ENCODE data around the gene OPCML.

The OPCML gene

GRCh38 chr11:132408877-132409276 is 1123.4 kb downstream of the OPCML start:
- Histone ChIP-seq H3F3A (ENCODE audit: insufficient read depth, low read length) (0 out of 2 replicates have a peak, but pooled peaks cover 3% of the 10 kb centered on the region), H3K36me3 (replicated peaks; ENCODE audit: insufficient read depth, low read length) (no peaks in the 10 kb centered on the region), H4K20me1 (ENCODE audit: insufficient read depth, low read length) (no peaks in the 10 kb centered on the region), H3K9ac (ENCODE audit: low read length) (no peak overlapping the region), H3K79me2 (ENCODE audit: low read length) (no peaks in the 10 kb centered on the region), H3K4me3 (ENCODE audit: low read length) (no peak overlapping the region), H3K27ac (ENCODE audit: low read length) (peak overlapping the region; percentile 33; the same call in 1 of the 2 replicates), H3K27me3 (replicated peaks; ENCODE audit: insufficient read depth, low read length) (no peaks in the 10 kb centered on the region), H3K9me3 (replicated peaks; ENCODE audit: insufficient read depth, low read length) (no peaks in the 10 kb centered on the region), H3K4me1 (ENCODE audit: low read length) (peaks cover 16% of the 10 kb centered on the region), H3K9me2 (replicated peaks; ENCODE audit: insufficient read depth, low read length) (no peaks in the 10 kb centered on the region), H3K4me2 (ENCODE audit: low read depth, low read length) (peak overlapping the region; percentile 34; the same call in 1 of the 2 replicates), H2AFZ (ENCODE audit: low read length) (no peak overlapping the region)
- no peak for TF ChIP-seq EZH2 (optimal IDR thresholded peaks at IDR 0.05; ENCODE audit: low read depth, low read length)
- TF ChIP-seq EZH2phosphoT487 (IDR thresholded peaks at IDR 0.05; ENCODE audit: low read length) = no peak
- TF ChIP-seq, protein P1, sequence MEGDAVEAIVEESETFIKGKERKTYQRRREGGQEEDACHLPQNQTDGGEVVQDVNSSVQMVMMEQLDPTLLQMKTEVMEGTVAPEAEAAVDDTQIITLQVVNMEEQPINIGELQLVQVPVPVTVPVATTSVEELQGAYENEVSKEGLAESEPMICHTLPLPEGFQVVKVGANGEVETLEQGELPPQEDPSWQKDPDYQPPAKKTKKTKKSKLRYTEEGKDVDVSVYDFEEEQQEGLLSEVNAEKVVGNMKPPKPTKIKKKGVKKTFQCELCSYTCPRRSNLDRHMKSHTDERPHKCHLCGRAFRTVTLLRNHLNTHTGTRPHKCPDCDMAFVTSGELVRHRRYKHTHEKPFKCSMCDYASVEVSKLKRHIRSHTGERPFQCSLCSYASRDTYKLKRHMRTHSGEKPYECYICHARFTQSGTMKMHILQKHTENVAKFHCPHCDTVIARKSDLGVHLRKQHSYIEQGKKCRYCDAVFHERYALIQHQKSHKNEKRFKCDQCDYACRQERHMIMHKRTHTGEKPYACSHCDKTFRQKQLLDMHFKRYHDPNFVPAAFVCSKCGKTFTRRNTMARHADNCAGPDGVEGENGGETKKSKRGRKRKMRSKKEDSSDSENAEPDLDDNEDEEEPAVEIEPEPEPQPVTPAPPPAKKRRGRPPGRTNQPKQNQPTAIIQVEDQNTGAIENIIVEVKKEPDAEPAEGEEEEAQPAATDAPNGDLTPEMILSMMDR (IDR thresholded peaks at IDR 0.05; ENCODE audit: low read length) = no peak
- peak; percentile 77 for DNase-seq

DNA sequence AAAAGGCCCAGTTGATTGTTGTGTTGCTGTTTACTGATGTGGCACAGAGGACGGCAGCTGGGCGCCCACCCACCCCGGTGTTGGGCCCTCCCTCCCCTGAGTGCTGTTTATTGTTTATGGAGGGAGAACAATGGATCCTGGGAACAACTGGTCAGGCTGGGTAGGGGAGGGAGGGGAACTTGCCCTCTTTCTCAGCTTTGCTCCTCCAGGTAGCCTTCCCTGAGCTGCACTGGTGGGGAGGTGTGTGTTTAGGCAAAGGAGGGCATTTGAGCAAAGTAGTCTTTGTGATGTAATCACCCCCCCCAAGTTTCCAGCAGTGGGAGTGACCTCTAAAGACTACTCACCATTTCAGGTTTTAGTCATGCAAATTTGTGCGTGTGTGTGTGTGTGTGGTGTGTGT is 1126.6 kb downstream of the OPCML start:
- Histone ChIP-seq H3K36me3 (replicated peaks; ENCODE audit: insufficient read depth, low read length) (no peaks in the 10 kb centered on the region), H2AFZ (ENCODE audit: low read length) (no peak overlapping the region), H3K9me3 (replicated peaks; ENCODE audit: insufficient read depth, low read length) (no peaks in the 10 kb centered on the region), H3K9me2 (replicated peaks; ENCODE audit: insufficient read depth, low read length) (no peaks in the 10 kb centered on the region), H3F3A (ENCODE audit: insufficient read depth, low read length) (0 out of 2 replicates have a peak, but pooled peaks cover 3% of the 10 kb centered on the region), H4K20me1 (ENCODE audit: insufficient read depth, low read length) (no peaks in the 10 kb centered on the region), H3K27ac (ENCODE audit: low read length) (no peak overlapping the region), H3K4me2 (ENCODE audit: low read depth, low read length) (no peak overlapping the region), H3K79me2 (ENCODE audit: low read length) (no peaks in the 10 kb centered on the region), H3K4me1 (ENCODE audit: low read length) (peaks cover 22% of the 10 kb centered on the region), H3K4me3 (ENCODE audit: low read length) (no peak overlapping the region), H3K9ac (ENCODE audit: low read length) (no peak overlapping the region), H3K27me3 (replicated peaks; ENCODE audit: insufficient read depth, low read length) (no peaks in the 10 kb centered on the region)
- no peak for DNase-seq
- TF ChIP-seq EZH2phosphoT487 (IDR thresholded peaks at IDR 0.05; ENCODE audit: low read length) (no peak), EZH2 (optimal IDR thresholded peaks at IDR 0.05; ENCODE audit: low read depth, low read length) (no peak)
- TF ChIP-seq, protein P1 (IDR thresholded peaks at IDR 0.05; ENCODE audit: low read length) = no peak

DNA sequence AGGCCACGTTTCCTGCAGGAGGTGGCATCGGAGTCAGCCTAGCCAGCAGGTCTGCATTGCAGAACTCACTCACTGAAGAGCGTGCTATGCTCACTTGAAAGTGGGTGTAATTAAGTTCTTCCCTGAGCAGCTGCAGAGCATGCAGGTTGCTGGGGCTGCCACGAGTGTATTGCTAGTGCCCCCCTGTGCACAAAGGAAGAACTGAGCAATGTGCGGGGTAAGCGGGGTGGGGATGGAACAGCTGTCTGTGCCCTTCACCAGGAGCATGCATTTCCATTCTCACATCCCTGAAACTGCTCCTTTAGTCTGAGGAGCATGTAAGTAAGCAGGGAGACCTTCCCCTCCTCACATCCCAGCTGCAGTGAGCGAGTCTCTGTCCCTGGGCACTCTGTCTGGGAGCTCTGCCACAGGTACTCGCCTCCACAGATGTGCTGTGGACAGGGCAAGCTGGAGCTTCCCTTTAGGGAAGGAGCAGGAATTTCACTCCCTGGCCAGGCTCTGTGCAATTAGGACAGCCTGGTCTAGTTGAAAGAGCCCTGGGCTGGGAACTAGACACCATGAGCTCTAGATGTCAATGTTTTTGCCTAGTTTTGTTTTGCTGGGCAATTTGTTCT is 1130.1 kb downstream of the OPCML start:
- Histone ChIP-seq H3K27ac (ENCODE audit: low read length) (no peak overlapping the region), H3K4me3 (ENCODE audit: low read length) (no peak overlapping the region), H3K9ac (ENCODE audit: low read length) (no peak overlapping the region), H3K27me3 (replicated peaks; ENCODE audit: insufficient read depth, low read length) (no peaks in the 10 kb centered on the region), H3K9me3 (replicated peaks; ENCODE audit: insufficient read depth, low read length) (no peaks in the 10 kb centered on the region), H3K9me2 (replicated peaks; ENCODE audit: insufficient read depth, low read length) (no peaks in the 10 kb centered on the region), H3K4me1 (ENCODE audit: low read length) (peaks cover 6% of the 10 kb centered on the region; the same call in 1 of the 2 replicates), H3K36me3 (replicated peaks; ENCODE audit: insufficient read depth, low read length) (no peaks in the 10 kb centered on the region), H3K4me2 (ENCODE audit: low read depth, low read length) (0 out of 2 replicates have a peak overlapping the region, but pooled peaks have one; percentile 30), H3F3A (ENCODE audit: insufficient read depth, low read length) (no peaks in the 10 kb centered on the region), H4K20me1 (ENCODE audit: insufficient read depth, low read length) (no peaks in the 10 kb centered on the region), H2AFZ (ENCODE audit: low read length) (peak overlapping the region; percentile 48; the same call in 1 of the 2 replicates), H3K79me2 (ENCODE audit: low read length) (no peaks in the 10 kb centered on the region)
- peak; percentile 86 for DNase-seq
- TF ChIP-seq EZH2 (optimal IDR thresholded peaks at IDR 0.05; ENCODE audit: low read depth, low read length) = no peak
- TF ChIP-seq, protein P1 (IDR thresholded peaks at IDR 0.05; ENCODE audit: low read length) = peak; percentile 90
